HG03135 (cell line): ENCODE data around the gene OR51B5.
"Not testable (repeated sequence)": the region's sequence is repeated elsewhere in the genome, so short reads cannot be mapped to it uniquely, and the experiment has no call there.

Source experiments
- ATAC-seq: cut with Tn5 transposase; IDR thresholded peaks from one replicate; pipeline ENCODE4 v1.9.1; 2021; ENCODE audit warnings: mild to moderate bottlenecking, moderate library complexity; ENCODE audit not compliant: unreplicated experiment

The OR51B5 gene

GRCh38 chr11:5343474-5344335 lies at the start of gene OR51B5:
TSS of gene OR51B5 (minus strand) at chr11:5343524. CDS start at chr11:5343524, 0 bp downstream.
- no peak for ATAC-seq

GRCh38 chr11:5390210-5390609 lies 46.9 kb upstream of the OR51B5 start:
- ATAC-seq, result no peak

DNA sequence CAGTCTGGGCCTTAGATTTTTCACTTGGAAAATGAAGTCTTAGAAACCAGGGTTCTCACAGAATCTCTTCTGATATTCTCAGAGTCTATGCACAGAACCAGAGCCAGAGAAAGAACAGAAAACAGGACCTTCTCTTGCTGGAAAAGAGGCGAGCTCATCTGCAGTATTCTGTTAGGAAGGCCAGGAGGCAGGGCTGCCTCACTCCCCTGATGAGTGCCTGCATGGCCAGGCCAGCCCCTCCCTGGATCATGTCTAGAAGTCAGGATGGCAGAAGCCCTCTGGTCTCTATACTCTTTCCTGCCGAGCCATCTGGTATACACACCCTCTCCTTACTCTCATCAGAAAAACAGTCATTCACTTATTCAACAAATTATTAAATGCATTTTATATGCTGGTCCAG lies 41.0 kb upstream of the OR51B5 start:
- ATAC-seq, result no peak

- no peak for ATAC-seq
Observed at GRCh38 chr11:5383576-5383975, 40.3 kb upstream of the OR51B5 start, which contains the start of gene OR51M1. TSS of gene OR51M1 (plus strand) at chr11:5383812. CDS start at chr11:5389399, 5,587 bp downstream.

DNA sequence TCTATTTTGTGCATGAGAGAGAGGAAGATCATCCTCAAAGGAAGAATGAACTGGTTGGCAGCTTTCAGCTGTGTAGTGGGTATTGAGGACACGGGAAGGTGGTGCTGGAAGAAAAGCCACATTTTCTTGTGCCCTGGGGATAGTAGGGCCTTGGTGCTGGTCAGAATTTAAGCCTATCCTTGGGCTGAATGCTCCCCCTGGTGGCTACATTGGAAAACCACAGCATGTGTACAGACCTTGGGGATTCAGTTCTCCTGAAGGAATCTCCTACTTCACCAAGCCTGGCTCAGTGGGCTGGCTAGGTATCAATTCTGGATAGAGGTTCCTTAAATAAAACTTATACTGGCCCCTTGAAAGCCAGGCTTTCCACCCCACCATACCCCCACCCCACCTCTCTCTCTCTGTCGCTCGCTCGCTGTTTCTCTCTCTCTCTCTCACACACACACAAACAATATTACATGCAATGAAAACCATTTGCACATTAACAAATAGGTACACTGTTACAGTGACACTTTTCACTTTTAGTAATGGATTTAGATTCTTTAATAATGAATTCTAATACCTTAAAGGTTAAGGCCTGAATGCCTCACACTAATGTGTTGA lies 37.5 kb upstream of the OR51B5 start:
- peak; percentile 65 for ATAC-seq

DNA sequence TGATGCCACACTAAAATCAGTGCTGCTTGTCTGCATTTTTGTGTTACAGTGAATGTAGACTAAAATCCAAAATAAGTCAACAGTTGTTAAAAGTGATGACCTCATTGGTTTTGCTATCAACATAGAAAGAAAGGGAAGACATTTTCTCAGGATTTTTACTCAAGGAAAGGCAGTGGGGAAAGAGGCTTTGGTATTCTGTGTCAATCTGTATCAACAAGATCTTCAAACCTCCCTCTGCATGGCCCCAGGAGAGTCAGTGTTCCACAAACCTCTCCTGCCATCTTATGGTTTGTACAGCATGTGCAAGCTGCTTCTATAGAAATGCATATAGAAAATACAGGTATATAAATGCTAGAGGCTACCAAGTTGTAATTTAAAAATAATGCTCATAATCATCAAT lies 26.5 kb upstream of the OR51B5 start:
- ATAC-seq, result no peak

DNA sequence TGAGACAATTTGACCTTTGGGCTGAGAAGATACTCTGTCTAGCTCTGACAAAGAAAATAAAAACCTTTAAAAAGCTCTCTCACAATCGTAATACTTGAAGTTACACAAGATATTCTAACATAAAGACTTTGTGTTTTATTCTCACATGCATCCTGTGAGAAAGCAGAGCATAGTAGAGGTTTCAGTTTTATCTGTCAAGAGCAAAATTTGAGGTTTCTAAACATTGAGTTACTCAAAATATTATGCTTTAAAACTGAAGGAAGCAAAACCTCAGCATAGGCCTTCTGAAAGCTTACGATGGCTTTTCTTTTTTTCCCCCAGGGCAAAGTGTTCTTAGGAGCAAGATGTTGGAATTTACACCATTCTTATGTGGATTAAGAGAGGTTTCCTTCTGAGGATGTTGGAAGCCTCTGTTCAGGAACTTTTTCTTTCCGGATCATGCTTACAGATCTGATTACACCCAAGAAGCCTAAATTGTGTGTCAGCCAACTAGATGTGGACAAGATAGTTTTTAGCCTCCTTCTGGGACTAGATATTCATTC lies 25.2 kb upstream of the OR51B5 start:
- peak; percentile 53 for ATAC-seq

DNA sequence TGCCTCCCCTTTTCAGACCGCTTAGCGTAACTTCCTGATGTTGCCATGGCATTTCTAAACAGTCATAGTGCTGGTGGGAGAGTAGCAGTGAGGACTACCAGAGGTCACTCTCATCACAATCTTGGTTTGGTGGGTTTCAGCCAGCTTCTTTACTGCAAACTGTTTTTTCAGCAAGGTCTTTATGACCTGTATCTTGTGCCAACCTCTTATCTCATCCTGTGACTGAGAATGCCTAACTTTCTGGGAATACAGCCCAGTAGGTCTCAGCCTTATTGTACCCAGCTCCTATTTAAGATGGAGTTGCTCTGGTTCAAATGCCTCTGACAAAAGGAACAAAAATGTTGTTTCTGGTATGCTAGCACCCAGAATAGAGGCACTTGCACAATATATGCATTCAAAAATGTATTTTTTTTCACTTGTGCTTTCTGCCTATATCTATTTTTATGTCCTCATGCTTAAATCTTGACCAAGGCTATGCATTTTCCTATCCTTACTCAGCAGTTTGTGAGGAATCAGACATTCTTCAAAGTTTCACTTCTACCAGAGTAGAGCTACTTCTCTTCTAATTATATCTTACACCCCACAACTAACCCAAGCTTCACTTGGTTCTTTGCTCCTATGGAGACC lies 24.2 kb upstream of the OR51B5 start:
- ATAC-seq, result no peak

- ATAC-seq, result no peak
Observed at GRCh38 chr11:5366856-5367255, 23.5 kb upstream of the OR51B5 start.

DNA sequence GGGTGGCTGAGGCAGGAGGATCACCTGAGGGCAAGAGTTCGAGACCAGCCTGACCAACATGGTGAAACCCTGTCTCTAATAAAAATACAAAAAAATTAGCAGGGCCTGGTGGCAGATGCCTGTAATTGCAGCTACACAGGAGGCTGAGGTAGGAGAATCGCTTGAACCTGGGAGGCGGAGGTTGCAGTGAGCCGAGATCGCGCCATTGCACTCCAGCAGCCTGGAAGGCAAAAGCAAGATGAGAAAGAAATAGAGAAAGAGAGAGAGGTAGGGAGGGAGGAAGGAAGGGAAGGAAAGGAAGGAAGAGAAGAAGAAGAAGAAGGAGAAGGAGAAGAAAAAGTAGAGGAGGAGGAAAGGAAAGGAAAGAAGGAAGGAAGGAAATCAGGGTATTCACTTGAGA lies 23.0 kb upstream of the OR51B5 start:
- not testable (repeated sequence) for ATAC-seq

DNA sequence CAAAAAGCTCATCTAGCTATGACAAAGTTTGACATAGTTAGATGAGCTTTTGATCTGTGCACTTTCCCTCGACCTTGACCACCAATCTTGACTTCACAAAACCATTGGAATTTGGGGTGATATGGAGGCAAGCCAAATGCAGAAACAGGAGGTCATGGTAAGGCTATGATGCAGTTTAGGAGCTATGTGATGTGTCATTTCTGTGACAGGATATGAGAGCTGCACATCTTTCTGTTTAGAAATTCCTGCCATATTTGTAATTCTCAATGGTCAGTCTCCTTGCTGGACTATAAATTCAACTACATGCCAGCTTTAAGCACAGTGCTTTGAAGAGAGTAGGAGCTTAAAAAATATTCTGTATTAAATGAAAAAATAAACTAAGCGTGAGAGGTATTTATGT lies 20.9 kb upstream of the OR51B5 start:
- no peak for ATAC-seq

- no peak for ATAC-seq
Observed at GRCh38 chr11:5363679-5364078, 20.4 kb upstream of the OR51B5 start.

DNA sequence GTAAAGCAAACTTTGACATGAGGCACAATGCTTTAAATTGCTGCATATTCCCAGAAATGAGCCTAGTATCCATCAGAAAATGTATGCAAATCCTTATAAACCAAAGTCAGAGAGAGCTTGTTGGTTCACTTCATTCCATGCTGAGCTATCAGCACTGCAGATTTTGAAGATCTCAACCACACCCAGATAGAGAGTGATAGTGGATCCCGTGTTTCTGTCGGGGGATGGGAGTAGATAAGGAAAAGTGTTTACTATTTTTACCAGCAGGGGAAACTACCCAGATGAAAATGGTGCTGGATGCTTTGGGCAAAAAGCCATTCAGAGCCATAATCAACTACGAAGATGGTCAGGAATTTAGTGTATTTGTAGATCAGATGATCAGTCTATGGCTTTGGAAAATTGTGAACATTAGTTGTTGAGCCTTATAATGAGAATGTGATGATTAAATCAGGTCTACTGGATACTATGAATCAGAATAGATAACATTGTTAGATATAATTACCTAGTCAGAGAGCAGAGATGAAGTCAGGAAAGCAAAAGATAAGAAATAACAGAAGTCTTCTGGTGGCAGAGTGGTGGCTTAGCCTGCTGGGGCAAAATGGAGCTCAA lies 18.8 kb upstream of the OR51B5 start:
- no peak for ATAC-seq

- ATAC-seq, result not testable (repeated sequence)
Observed at GRCh38 chr11:5356031-5356430, 12.7 kb upstream of the OR51B5 start.

- ATAC-seq, result no peak
Observed at GRCh38 chr11:5351208-5351607, 7.9 kb upstream of the OR51B5 start, which contains the start of gene OR51B6. TSS of gene OR51B6 (plus strand) at chr11:5351508. CDS start at chr11:5351508, 0 bp downstream.

- no peak for ATAC-seq
Observed at GRCh38 chr11:5349550-5349949, 6.2 kb upstream of the OR51B5 start.

GRCh38 chr11:5348551-5349194 lies 5.3 kb upstream of the OR51B5 start:
- no peak for ATAC-seq

DNA sequence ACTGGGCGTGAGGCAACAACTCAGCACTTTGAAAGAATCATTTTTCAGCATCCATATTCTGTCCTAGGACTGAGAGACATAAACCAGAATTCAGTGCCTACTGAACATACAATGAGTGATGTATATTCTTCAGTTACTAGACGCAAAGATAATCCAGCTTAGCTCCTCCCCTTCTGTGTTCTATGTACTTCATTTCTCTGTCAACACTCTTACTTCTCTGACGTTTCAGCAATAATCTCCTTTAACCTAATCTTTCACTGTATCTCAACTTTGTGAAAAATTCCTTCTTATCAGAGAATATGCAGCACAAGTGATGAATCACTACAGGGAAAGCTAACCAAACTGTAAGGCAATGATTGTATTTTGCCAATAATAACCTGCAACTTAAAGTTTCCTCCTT lies 2.5 kb upstream of the OR51B5 start:
- ATAC-seq, result no peak

DNA sequence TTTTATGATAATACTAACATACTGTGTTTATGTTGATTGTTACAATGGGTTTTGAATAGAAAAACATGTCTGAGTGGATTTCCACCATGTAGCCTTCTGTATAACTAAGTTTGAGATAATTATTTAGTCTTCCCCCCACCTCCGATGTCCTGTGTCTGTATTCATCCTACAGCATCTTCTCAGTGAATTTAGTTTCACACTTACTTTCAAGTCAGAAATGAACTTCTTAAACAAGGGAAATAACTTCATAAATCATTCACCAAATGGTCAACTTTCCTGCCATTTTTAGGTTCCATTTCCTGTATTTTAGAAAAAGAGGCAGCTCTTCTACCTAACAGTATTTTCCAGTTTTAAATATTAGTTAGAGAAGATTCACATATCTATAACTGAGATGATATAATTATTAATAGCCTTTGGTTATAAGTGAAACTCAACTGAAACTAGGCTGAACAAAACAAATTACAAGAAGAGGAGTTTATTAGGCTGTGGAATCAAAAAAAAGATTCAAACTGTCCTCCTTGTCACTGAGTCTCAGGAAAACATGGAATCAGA lies 3.5 kb downstream of the OR51B5 start:
- ATAC-seq, result peak; percentile 79

DNA sequence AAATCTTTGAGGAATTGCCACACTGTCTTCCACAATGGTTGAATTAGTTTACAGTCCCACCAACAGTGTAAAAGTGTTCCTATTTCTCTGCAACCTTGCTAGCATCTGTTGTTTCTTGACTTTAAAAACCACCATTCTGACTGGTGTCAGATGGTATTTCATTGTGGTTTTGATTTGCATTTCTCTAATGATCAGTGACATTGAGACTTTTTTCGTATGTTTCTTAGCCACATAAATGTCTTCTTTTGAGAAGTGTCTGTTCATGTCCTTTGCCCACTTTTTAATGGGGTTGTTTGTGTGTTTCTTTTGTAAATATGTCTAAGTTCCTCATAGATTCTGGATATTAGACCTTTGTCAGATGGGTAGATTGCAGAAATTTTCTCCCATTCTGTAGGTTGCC lies 6.1 kb downstream of the OR51B5 start:
- ATAC-seq, result not testable (repeated sequence)
